T47D (cell line): Measurements from ENCODE around the gene HOXD13.

Experiments
- DNase-seq, 2 experiments: peaks; one replicate each; pipeline versions ENCODE4 v3.0.0 to v3.0.0-alpha.2; 2011 to 2012; ENCODE audit warnings: low read depth in 1 of 2, low spot score in 1 of 2
- JUND ChIP-seq: IDR thresholded peaks from 2 replicates; pipeline ENCODE4 v1.6.1; 2012; ENCODE audit warnings: low read depth
- in situ Hi-C: cut with HindIII; loops from 2 replicates; pipeline ENCODE4 v1.10.0; 2016; ENCODE audit warnings: low sequenced_read_pairs, low pct_unique_long_range_greater_than_20kb

The HOXD13 gene

GRCh38 chr2:176142281-176142680 is 49.8 kb downstream of the HOXD13 start:
- DNase-seq = no peak
- in situ Hi-C loops = no loop called here
- TF ChIP-seq JUND = no peak
